Activated CD4-positive, alpha-beta T cell treated with anti-CD3 and anti-CD28 coated beads, Interleukin-2, amount 50 U/mL, for 4 hours (primary cell): ENCODE data around the gene RPAP3.
A peak's percentile ranks its signal among the peaks of the same experiment; 100 is the strongest.

Source experiments
- DNase-seq, 2 experiments: peaks; one replicate each; pipeline ENCODE4 v3.0.0-alpha.2; 2020

RPAP3 gene

GRCh38 chr12:47705566-47706425, at the start of gene RPAP3:
Gene RPAP3, minus strand, starts transcription at chr12:47706030. Its CDS starts 3,190 bp downstream, at chr12:47702840.
- peak; percentile 96 to 97 for DNase-seq

- DNase-seq, result no peak
Measured at GRCh38 chr12:47754881-47755280, 49.1 kb upstream of the RPAP3 start.

GRCh38 chr12:47754126-47754525, 48.3 kb upstream of the RPAP3 start:
- DNase-seq, result no peak

- DNase-seq, result no peak
Measured at GRCh38 chr12:47753021-47754001, 47.5 kb upstream of the RPAP3 start.

GRCh38 chr12:47752552-47752951, 46.7 kb upstream of the RPAP3 start:
- DNase-seq, result no peak

GRCh38 chr12:47752121-47752520, 46.3 kb upstream of the RPAP3 start:
- no peak for DNase-seq

GRCh38 chr12:47751561-47751960, 45.7 kb upstream of the RPAP3 start:
- DNase-seq, result no peak

GRCh38 chr12:47750916-47751470, 45.2 kb upstream of the RPAP3 start:
- no peak for DNase-seq

- DNase-seq, result no peak
Measured at GRCh38 chr12:47750229-47750798, 44.5 kb upstream of the RPAP3 start.

- DNase-seq, result no peak
Measured at GRCh38 chr12:47748899-47749298, 43.1 kb upstream of the RPAP3 start.

GRCh38 chr12:47748507-47748828, 42.6 kb upstream of the RPAP3 start:
- DNase-seq, result no peak

- DNase-seq, result no peak
Measured at GRCh38 chr12:47747596-47748506, 42.0 kb upstream of the RPAP3 start.

GRCh38 chr12:47747126-47747525, 41.3 kb upstream of the RPAP3 start:
- no peak for DNase-seq

GRCh38 chr12:47746523-47746922, 40.7 kb upstream of the RPAP3 start:
- no peak for DNase-seq

- no peak for DNase-seq
Measured at GRCh38 chr12:47746073-47746472, 40.2 kb upstream of the RPAP3 start.

- no peak for DNase-seq
Measured at GRCh38 chr12:47745485-47746041, 39.7 kb upstream of the RPAP3 start.

- DNase-seq, result no peak
Measured at GRCh38 chr12:47744778-47745436, 39.1 kb upstream of the RPAP3 start.

GRCh38 chr12:47744005-47744651, 38.3 kb upstream of the RPAP3 start:
- peak; percentile 66 to 68 for DNase-seq

- no peak for DNase-seq
Measured at GRCh38 chr12:47743311-47743860, 37.6 kb upstream of the RPAP3 start.

GRCh38 chr12:47742253-47742825, 36.5 kb upstream of the RPAP3 start:
- peak; percentile 66 to 75 for DNase-seq
